ENCODE data around the gene GCLC. TPM values are rescaled to one million over a fixed set of nuclear protein-coding genes. Genes with fewer than 3 reads are reported as not detected.
"Not testable (repeated sequence)": the region's sequence is repeated elsewhere in the genome, so short reads cannot be mapped to it uniquely, and the experiment has no call there.

GCLC gene
- total and polyA plus RNA-seq, 2 donors from 2014 or later: 14.8 to 31.8 TPM

GRCh38 chr6:53481323-53481722 is 63.6 kb downstream of the GCLC start:
- Histone ChIP-seq H3K27me3 (ENCODE audit: control insufficient read depth, insufficient read depth, low read length) (no peaks in the 10 kb centered on the region), H3K9ac (ENCODE audit: low read length in 3 of 3) (no peak overlapping the region), H3K4me3 (ENCODE audit: low read length in 3 of 3) (no peak overlapping the region), H3K27ac (ENCODE audit: low read depth in 2 of 2, low read length in 2 of 2) (no peak overlapping the region), H3K4me1 (ENCODE audit: control insufficient read depth in 2 of 3, insufficient read depth in 2 of 3, low read depth in 1 of 3, low read length in 3 of 3) (no peaks in the 10 kb centered on the region), H3K36me3 (ENCODE audit: control insufficient read depth in 2 of 3, insufficient read depth in 3 of 3, low read length in 3 of 3) (no peaks in the 10 kb centered on the region), H3K9me3 (ENCODE audit: control insufficient read depth in 2 of 3, insufficient read depth in 1 of 3, low read length in 3 of 3) (no peaks in the 10 kb centered on the region)
- no peak for DNase-seq
- intact Hi-C loops (cut with DNase I): no loop called here
- TF ChIP-seq, protein P1, sequence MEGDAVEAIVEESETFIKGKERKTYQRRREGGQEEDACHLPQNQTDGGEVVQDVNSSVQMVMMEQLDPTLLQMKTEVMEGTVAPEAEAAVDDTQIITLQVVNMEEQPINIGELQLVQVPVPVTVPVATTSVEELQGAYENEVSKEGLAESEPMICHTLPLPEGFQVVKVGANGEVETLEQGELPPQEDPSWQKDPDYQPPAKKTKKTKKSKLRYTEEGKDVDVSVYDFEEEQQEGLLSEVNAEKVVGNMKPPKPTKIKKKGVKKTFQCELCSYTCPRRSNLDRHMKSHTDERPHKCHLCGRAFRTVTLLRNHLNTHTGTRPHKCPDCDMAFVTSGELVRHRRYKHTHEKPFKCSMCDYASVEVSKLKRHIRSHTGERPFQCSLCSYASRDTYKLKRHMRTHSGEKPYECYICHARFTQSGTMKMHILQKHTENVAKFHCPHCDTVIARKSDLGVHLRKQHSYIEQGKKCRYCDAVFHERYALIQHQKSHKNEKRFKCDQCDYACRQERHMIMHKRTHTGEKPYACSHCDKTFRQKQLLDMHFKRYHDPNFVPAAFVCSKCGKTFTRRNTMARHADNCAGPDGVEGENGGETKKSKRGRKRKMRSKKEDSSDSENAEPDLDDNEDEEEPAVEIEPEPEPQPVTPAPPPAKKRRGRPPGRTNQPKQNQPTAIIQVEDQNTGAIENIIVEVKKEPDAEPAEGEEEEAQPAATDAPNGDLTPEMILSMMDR (IDR thresholded peaks at IDR 0.05; ENCODE audit: borderline replicate concordance, extremely low read depth, insufficient read depth): no peak
- FAIRE-seq: no peak

- H3K4me3 ChIP-seq (ENCODE audit: low read length in 3 of 3); H3K9me3 ChIP-seq (ENCODE audit: control insufficient read depth in 2 of 3, insufficient read depth in 1 of 3, low read length in 3 of 3); FAIRE-seq; intact Hi-C loops (cut with DNase I); H3K4me1 ChIP-seq (ENCODE audit: control insufficient read depth in 2 of 3, insufficient read depth in 2 of 3, low read depth in 1 of 3, low read length in 3 of 3); H3K36me3 ChIP-seq (ENCODE audit: control insufficient read depth in 2 of 3, insufficient read depth in 3 of 3, low read length in 3 of 3); H3K27ac ChIP-seq (ENCODE audit: low read depth in 2 of 2, low read length in 2 of 2); DNase-seq; H3K9ac ChIP-seq (ENCODE audit: low read length in 3 of 3); H3K27me3 ChIP-seq (ENCODE audit: control insufficient read depth, insufficient read depth, low read length): not testable (repeated sequence)
These were observed 64.1 kb downstream of the GCLC start for GRCh38 chr6:53480774-53481173.

DNA sequence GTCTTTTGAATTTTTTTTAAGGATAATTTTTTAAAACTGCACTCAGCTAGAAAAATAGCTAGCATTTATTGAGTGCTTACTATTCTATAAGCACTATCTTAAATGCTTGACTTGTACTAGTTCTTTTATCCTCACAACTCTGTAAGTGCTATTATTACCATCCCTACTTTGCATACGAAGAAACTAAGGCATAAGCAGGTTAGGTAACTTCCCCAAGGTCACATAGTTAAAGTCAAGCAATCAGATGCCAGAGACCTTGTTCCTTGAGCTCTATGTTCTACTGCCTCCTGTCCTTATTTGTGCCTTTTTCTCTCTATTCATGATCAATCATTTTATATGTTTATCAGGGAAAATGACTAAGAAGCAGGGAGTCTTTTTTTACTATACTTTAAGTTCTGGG is 65.0 kb downstream of the GCLC start:
- TF ChIP-seq, protein P1 (IDR thresholded peaks at IDR 0.05; ENCODE audit: borderline replicate concordance, extremely low read depth, insufficient read depth): no peak
- intact Hi-C loops (cut with DNase I): no loop called here
- FAIRE-seq (no peak), DNase-seq (no peak)
- H3K9me3 ChIP-seq (ENCODE audit: control insufficient read depth in 2 of 3, insufficient read depth in 1 of 3, low read length in 3 of 3): no peaks in the 10 kb centered on the region
- no peak overlapping the region for H3K4me3 ChIP-seq (ENCODE audit: low read length in 3 of 3)
- no peaks in the 10 kb centered on the region for H3K36me3 ChIP-seq (ENCODE audit: control insufficient read depth in 2 of 3, insufficient read depth in 3 of 3, low read length in 3 of 3)
- no peak overlapping the region for H3K9ac ChIP-seq (ENCODE audit: low read length in 3 of 3)
- no peaks in the 10 kb centered on the region for H3K4me1 ChIP-seq (ENCODE audit: control insufficient read depth in 2 of 3, insufficient read depth in 2 of 3, low read depth in 1 of 3, low read length in 3 of 3)
- no peaks in the 10 kb centered on the region for H3K27me3 ChIP-seq (ENCODE audit: control insufficient read depth, insufficient read depth, low read length)
- no peak overlapping the region for H3K27ac ChIP-seq (ENCODE audit: low read depth in 2 of 2, low read length in 2 of 2)

- no peaks in the 10 kb centered on the region for H3K9me3 ChIP-seq (ENCODE audit: control insufficient read depth in 2 of 3, insufficient read depth in 1 of 3, low read length in 3 of 3)
- H3K27me3 ChIP-seq (ENCODE audit: control insufficient read depth, insufficient read depth, low read length): no peaks in the 10 kb centered on the region
- H3K4me3 ChIP-seq (ENCODE audit: low read length in 3 of 3): no peak overlapping the region
- DNase-seq (no peak), FAIRE-seq (no peak)
- H3K9ac ChIP-seq (ENCODE audit: low read length in 3 of 3): no peak overlapping the region
- intact Hi-C loops (cut with DNase I): no loop called here
- no peak overlapping the region for H3K27ac ChIP-seq (ENCODE audit: low read depth in 2 of 2, low read length in 2 of 2)
- TF ChIP-seq, protein P1 (IDR thresholded peaks at IDR 0.05; ENCODE audit: borderline replicate concordance, extremely low read depth, insufficient read depth): no peak
- H3K4me1 ChIP-seq (ENCODE audit: control insufficient read depth in 2 of 3, insufficient read depth in 2 of 3, low read depth in 1 of 3, low read length in 3 of 3): no peaks in the 10 kb centered on the region
- H3K36me3 ChIP-seq (ENCODE audit: control insufficient read depth in 2 of 3, insufficient read depth in 3 of 3, low read length in 3 of 3): no peaks in the 10 kb centered on the region
These were observed 67.9 kb downstream of the GCLC start for GRCh38 chr6:53476964-53477363.
